Lower leg skin (tissue), 3 donors: ENCODE data around the gene CPD.

ENCODE experiments used
- POLR2A ChIP-seq, 2 donors: fragments of 450-650 bp; IDR thresholded peaks; one replicate each; pipeline ENCODE4 v1.6.1; 2016 to 2017; ENCODE audit warnings: antibody characterized with exemption in 2 of 2, mild to moderate bottlenecking in 1 of 2, moderate library complexity in 1 of 2
- TF ChIP-seq, protein P1 (sequence below), 3 donors: fragments of 450-650 bp; IDR thresholded peaks; one replicate each; pipeline ENCODE4 v1.5.1; 2016; ENCODE audit warnings: antibody characterized with exemption in 3 of 3, mild to moderate bottlenecking in 3 of 3, moderate library complexity in 2 of 3

DNA sequence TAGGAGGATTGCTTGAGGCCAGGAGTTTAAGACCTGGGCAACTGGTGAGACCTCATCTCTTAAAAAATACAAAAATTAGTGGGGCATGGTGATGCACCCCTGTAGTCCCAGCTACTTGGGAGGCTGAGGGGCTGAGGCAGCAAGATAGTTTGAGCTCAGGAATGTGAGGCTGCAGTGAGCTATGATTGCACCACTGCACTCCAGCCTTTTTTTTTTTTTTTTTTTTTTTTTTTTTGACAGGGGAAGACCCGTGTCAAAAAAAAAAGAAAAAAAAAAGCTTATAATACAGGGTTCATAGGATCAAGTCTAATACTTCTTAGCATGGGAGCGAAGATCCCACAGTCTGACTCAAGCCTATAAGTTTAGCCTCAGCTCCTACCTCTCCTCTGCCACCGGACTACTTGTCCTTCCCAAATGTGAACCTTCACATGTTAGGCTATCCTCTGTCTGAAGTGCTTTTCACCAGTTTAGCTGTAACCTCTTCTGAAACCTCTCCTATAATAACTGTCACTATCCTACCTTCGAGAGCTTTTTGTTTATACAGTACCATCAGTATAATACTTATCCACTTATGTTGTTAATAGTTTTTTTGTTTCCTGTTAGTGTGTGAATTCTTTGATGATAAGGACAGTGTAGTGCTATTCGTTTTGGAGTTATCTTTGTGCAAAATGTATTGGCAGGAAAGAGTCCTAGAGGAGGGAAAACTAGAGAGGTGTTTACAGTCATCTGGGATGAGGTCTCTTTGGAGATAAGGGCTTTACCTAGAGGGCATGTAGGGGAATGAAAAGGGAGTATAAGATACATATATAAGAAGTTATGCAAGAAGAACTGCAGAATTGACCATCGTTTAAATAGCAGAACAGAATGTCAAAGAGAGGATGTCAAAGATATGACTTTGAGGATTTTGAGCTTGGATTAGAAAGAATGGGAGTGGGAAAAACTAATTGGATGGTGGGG is 15.5 kb downstream of the CPD start:
- TF ChIP-seq, protein P1, sequence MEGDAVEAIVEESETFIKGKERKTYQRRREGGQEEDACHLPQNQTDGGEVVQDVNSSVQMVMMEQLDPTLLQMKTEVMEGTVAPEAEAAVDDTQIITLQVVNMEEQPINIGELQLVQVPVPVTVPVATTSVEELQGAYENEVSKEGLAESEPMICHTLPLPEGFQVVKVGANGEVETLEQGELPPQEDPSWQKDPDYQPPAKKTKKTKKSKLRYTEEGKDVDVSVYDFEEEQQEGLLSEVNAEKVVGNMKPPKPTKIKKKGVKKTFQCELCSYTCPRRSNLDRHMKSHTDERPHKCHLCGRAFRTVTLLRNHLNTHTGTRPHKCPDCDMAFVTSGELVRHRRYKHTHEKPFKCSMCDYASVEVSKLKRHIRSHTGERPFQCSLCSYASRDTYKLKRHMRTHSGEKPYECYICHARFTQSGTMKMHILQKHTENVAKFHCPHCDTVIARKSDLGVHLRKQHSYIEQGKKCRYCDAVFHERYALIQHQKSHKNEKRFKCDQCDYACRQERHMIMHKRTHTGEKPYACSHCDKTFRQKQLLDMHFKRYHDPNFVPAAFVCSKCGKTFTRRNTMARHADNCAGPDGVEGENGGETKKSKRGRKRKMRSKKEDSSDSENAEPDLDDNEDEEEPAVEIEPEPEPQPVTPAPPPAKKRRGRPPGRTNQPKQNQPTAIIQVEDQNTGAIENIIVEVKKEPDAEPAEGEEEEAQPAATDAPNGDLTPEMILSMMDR (IDR thresholded peaks at IDR 0.05), result no peak
- TF ChIP-seq POLR2A (IDR thresholded peaks at IDR 0.05), result no peak
